H1 (cell line): ENCODE results near the gene SEC24C. TPM values are rescaled to one million over a fixed set of nuclear protein-coding genes. Genes with fewer than 3 reads are reported as not detected.

Source experiments
- CBX8 ChIP-seq: fragments of 300-800, 300-1000 bp; sonication (generic); IDR thresholded peaks from 2 replicates; pipeline ENCODE4 v1.7.1; 2016; ENCODE audit warnings: low read depth, low read length, borderline replicate concordance
- EGR1 ChIP-seq: IDR thresholded peaks from 2 replicates; pipeline ENCODE4 v1.6.1; 2011; ENCODE audit warnings: low read depth, low read length, borderline replicate concordance
- GABPA ChIP-seq: IDR thresholded peaks from 2 replicates; pipeline ENCODE4 v1.6.1; 2011; ENCODE audit warnings: mild to moderate bottlenecking, low read length, moderate library complexity, borderline replicate concordance; ENCODE audit not compliant: insufficient read depth
- POLR2AphosphoS5 ChIP-seq: IDR thresholded peaks from 2 replicates; pipeline ENCODE4 v1.6.1; 2011; ENCODE audit warnings: low read depth, low read length
- RBBP5 ChIP-seq: IDR thresholded peaks from 2 replicates; pipeline ENCODE4 v1.7.1; 2012; ENCODE audit warnings: low read depth, mild to moderate bottlenecking, inconsistent platforms, low read length, moderate library complexity, borderline replicate concordance
- SIX5 ChIP-seq: IDR thresholded peaks from 2 replicates; pipeline ENCODE4 v1.6.1; 2011; ENCODE audit warnings: mild to moderate bottlenecking, low read depth, low read length
- YY1 ChIP-seq: IDR thresholded peaks from 2 replicates; pipeline ENCODE4 v1.6.1; 2011; ENCODE audit warnings: low read depth, mild to moderate bottlenecking, low read length
- polyA plus RNA-seq, 7 experiments: library from polyadenylated mRNA; depleted of rRNA in 3 of 7; stranded (reverse) in 5 of 7; unstranded in 2 of 7; fragments of >200 nt in 5 of 7; fragments of 200-250 nt in 2 of 7; gene quantifications; 1 replicate in 5 of 7; 2 replicates in 1 of 7; 4 replicates in 1 of 7; pipeline versions ENCODE4 v1.2.1 to v1.2.3, GENCODE V29; 2011 to 2013; ENCODE audit warnings: missing spikeins in 2 of 7, mixed read lengths in 2 of 7
- total RNA-seq: library from RNA; stranded (reverse); fragmentation: NEBNext Ultra II Directional; extraction: Animal tissue kit (Norgen Biotek cat#: 25700); gene quantifications from 2 replicates; pipeline ENCODE4 v1.2.1, GENCODE V29; 2021
- TF ChIP-seq, protein P1 (sequence below): fragments of 300-600 bp; sonication (generic); IDR thresholded peaks from 2 replicates; pipeline ENCODE4 v1.7.1; 2012; ENCODE audit warnings: low read length, moderate library complexity, mild to moderate bottlenecking, inconsistent platforms; ENCODE audit not compliant: insufficient replicate concordance
- TF ChIP-seq, protein P2 (sequence below): IDR thresholded peaks from 2 replicates; pipeline ENCODE4 v1.6.1; 2012; ENCODE audit warnings: low read length, inconsistent platforms

The SEC24C gene
- total and polyA plus RNA-seq, 2 of the 8 experiments (the other 6 are each of a cell fraction or from before 2014, with no cell fraction given) = 63.2 to 67.4 TPM

DNA sequence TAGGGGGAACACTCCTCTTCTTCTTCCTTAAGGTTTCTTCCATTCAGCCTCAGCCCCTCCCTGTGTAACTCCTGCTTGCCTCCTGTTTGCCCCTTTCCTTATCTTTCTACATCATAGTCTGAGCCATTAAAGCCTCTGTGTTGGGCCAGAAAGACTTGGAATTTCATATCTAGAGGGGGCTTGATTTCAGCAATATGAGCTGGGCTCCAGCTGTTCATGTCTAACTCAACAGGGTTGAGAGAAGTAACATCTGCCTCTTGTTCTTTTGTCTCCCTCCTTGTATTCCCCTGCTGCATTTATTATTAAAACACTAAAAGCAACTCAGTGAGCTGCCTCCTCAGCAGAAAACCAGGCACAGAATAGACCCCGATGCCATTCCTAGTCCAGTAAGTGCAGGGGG, 17.6 kb downstream of the SEC24C start (continued):
- TF ChIP-seq, protein P1, sequence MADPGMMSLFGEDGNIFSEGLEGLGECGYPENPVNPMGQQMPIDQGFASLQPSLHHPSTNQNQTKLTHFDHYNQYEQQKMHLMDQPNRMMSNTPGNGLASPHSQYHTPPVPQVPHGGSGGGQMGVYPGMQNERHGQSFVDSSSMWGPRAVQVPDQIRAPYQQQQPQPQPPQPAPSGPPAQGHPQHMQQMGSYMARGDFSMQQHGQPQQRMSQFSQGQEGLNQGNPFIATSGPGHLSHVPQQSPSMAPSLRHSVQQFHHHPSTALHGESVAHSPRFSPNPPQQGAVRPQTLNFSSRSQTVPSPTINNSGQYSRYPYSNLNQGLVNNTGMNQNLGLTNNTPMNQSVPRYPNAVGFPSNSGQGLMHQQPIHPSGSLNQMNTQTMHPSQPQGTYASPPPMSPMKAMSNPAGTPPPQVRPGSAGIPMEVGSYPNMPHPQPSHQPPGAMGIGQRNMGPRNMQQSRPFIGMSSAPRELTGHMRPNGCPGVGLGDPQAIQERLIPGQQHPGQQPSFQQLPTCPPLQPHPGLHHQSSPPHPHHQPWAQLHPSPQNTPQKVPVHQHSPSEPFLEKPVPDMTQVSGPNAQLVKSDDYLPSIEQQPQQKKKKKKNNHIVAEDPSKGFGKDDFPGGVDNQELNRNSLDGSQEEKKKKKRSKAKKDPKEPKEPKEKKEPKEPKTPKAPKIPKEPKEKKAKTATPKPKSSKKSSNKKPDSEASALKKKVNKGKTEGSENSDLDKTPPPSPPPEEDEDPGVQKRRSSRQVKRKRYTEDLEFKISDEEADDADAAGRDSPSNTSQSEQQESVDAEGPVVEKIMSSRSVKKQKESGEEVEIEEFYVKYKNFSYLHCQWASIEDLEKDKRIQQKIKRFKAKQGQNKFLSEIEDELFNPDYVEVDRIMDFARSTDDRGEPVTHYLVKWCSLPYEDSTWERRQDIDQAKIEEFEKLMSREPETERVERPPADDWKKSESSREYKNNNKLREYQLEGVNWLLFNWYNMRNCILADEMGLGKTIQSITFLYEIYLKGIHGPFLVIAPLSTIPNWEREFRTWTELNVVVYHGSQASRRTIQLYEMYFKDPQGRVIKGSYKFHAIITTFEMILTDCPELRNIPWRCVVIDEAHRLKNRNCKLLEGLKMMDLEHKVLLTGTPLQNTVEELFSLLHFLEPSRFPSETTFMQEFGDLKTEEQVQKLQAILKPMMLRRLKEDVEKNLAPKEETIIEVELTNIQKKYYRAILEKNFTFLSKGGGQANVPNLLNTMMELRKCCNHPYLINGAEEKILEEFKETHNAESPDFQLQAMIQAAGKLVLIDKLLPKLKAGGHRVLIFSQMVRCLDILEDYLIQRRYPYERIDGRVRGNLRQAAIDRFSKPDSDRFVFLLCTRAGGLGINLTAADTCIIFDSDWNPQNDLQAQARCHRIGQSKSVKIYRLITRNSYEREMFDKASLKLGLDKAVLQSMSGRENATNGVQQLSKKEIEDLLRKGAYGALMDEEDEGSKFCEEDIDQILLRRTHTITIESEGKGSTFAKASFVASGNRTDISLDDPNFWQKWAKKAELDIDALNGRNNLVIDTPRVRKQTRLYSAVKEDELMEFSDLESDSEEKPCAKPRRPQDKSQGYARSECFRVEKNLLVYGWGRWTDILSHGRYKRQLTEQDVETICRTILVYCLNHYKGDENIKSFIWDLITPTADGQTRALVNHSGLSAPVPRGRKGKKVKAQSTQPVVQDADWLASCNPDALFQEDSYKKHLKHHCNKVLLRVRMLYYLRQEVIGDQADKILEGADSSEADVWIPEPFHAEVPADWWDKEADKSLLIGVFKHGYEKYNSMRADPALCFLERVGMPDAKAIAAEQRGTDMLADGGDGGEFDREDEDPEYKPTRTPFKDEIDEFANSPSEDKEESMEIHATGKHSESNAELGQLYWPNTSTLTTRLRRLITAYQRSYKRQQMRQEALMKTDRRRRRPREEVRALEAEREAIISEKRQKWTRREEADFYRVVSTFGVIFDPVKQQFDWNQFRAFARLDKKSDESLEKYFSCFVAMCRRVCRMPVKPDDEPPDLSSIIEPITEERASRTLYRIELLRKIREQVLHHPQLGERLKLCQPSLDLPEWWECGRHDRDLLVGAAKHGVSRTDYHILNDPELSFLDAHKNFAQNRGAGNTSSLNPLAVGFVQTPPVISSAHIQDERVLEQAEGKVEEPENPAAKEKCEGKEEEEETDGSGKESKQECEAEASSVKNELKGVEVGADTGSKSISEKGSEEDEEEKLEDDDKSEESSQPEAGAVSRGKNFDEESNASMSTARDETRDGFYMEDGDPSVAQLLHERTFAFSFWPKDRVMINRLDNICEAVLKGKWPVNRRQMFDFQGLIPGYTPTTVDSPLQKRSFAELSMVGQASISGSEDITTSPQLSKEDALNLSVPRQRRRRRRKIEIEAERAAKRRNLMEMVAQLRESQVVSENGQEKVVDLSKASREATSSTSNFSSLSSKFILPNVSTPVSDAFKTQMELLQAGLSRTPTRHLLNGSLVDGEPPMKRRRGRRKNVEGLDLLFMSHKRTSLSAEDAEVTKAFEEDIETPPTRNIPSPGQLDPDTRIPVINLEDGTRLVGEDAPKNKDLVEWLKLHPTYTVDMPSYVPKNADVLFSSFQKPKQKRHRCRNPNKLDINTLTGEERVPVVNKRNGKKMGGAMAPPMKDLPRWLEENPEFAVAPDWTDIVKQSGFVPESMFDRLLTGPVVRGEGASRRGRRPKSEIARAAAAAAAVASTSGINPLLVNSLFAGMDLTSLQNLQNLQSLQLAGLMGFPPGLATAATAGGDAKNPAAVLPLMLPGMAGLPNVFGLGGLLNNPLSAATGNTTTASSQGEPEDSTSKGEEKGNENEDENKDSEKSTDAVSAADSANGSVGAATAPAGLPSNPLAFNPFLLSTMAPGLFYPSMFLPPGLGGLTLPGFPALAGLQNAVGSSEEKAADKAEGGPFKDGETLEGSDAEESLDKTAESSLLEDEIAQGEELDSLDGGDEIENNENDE = no peak
- TF ChIP-seq GABPA (no peak), EGR1 (no peak), SIX5 (no peak), CBX8 (no peak), RBBP5 (no peak), YY1 (no peak), POLR2AphosphoS5 (no peak)
- TF ChIP-seq, protein P2, sequence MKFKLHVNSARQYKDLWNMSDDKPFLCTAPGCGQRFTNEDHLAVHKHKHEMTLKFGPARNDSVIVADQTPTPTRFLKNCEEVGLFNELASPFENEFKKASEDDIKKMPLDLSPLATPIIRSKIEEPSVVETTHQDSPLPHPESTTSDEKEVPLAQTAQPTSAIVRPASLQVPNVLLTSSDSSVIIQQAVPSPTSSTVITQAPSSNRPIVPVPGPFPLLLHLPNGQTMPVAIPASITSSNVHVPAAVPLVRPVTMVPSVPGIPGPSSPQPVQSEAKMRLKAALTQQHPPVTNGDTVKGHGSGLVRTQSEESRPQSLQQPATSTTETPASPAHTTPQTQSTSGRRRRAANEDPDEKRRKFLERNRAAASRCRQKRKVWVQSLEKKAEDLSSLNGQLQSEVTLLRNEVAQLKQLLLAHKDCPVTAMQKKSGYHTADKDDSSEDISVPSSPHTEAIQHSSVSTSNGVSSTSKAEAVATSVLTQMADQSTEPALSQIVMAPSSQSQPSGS = no peak
